MCF 10A (cell line): ENCODE data around the gene LUZP2. TPM values are rescaled to one million over a fixed set of nuclear protein-coding genes. Genes with fewer than 3 reads are reported as not detected.

ENCODE experiments used
- BruUV-seq: library from RNA; stranded (reverse); fragments of 400-500 nt; replicated peaks from 2 replicates; lab custom pipeline; 2021; lab: Mats Ljungman, UMichigan
- CTCF ChIA-PET: fragments of 300-600 bp; sonication (Branson Sonifier 250); formaldehyde crosslinking; extraction: SDS; loops from one replicate; lab custom pipeline; 2021; ENCODE audit warnings: antibody characterized with exemption, inconsistent platforms; lab: Yijun Ruan, JAX
- POLR2A ChIA-PET: fragments of 300-600, 350-650 bp; sonication (Branson Sonifier 250); formaldehyde crosslinking; extraction: SDS; loops from one replicate; lab custom pipeline; 2020; ENCODE audit warnings: antibody characterized with exemption, inconsistent platforms; lab: Yijun Ruan, JAX
- DNase-seq: peaks from one replicate; pipeline ENCODE4 v3.0.0-alpha.2; 2018; ENCODE audit not compliant: unreplicated experiment
- H3K27ac Mint-ChIP-seq: one replicate; pipeline ENCODE4 v1.8.0; 2022; ENCODE audit warnings: mild to moderate bottlenecking, low read depth, mixed read lengths; ENCODE audit not compliant: unreplicated experiment
- H3K27me3 Mint-ChIP-seq: one replicate; pipeline ENCODE4 v1.8.0; 2022; ENCODE audit warnings: mixed read lengths; ENCODE audit not compliant: insufficient read depth, unreplicated experiment
- H3K36me3 Mint-ChIP-seq: one replicate; pipeline ENCODE4 v1.8.0; 2022; ENCODE audit warnings: mild to moderate bottlenecking, moderate library complexity, mixed read lengths; ENCODE audit not compliant: insufficient read depth, unreplicated experiment
- H3K4me1 Mint-ChIP-seq: one replicate; pipeline ENCODE4 v1.8.0; 2022; ENCODE audit warnings: mixed read lengths; ENCODE audit not compliant: insufficient read depth, unreplicated experiment
- H3K4me3 Mint-ChIP-seq: one replicate; pipeline ENCODE4 v1.8.0; 2022; ENCODE audit warnings: mild to moderate bottlenecking, moderate library complexity, mixed read lengths; ENCODE audit not compliant: unreplicated experiment
- H3K9me3 Mint-ChIP-seq: one replicate; pipeline ENCODE4 v1.8.0; 2022; ENCODE audit warnings: mixed read lengths; ENCODE audit not compliant: unreplicated experiment
- intact Hi-C: fragments of 100-400 bp; cut with micrococcal nuclease; formaldehyde crosslinking; loops from 2 replicates; pipeline ENCODE4 v1.14.1; 2022
- total RNA-seq: library from RNA; stranded (reverse); gene quantifications from 2 replicates; pipeline ENCODE4 v1.2.3, GENCODE V29; 2022
- TF ChIP-seq, protein P1 (sequence below): fragments of 200-600 bp; IDR thresholded peaks from one replicate; pipeline ENCODE4 v1.8.0; 2022; ENCODE audit warnings: antibody characterized with exemption, mild to moderate bottlenecking; ENCODE audit not compliant: unreplicated experiment

Gene LUZP2
- total RNA-seq, 1 experiment from 2014 or later = not detected

DNA sequence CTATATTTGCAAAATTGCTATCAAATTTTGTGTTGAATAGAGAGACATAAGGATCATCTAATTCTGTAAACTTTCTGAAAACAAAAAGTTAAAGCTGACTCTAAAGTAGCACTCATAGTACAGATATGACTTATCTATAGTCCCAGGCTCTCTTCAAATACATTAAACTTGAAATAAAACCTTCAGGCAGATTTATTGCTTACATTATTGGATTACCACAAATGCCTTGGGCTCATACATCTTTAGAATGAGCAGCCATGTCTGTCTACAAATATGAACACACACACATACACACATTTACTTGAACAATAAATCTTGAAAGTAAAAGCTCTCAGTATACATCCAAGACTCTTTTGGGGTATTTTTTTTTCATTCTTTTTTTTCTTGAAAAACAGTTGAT is 207.9 kb downstream of the LUZP2 start:
- H3K36me3 Mint-ChIP-seq = no peaks in the 10 kb centered on the region
- TF ChIP-seq, protein P1, sequence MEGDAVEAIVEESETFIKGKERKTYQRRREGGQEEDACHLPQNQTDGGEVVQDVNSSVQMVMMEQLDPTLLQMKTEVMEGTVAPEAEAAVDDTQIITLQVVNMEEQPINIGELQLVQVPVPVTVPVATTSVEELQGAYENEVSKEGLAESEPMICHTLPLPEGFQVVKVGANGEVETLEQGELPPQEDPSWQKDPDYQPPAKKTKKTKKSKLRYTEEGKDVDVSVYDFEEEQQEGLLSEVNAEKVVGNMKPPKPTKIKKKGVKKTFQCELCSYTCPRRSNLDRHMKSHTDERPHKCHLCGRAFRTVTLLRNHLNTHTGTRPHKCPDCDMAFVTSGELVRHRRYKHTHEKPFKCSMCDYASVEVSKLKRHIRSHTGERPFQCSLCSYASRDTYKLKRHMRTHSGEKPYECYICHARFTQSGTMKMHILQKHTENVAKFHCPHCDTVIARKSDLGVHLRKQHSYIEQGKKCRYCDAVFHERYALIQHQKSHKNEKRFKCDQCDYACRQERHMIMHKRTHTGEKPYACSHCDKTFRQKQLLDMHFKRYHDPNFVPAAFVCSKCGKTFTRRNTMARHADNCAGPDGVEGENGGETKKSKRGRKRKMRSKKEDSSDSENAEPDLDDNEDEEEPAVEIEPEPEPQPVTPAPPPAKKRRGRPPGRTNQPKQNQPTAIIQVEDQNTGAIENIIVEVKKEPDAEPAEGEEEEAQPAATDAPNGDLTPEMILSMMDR = no peak
- H3K27me3 Mint-ChIP-seq = peaks cover 33% of the 10 kb centered on the region
- H3K27ac Mint-ChIP-seq = no peak overlapping the region
- no TSS peak for BruUV-seq
- no peak for DNase-seq
- intact Hi-C loops = no loop called here
- ChIA-PET POLR2A (no interaction called here), CTCF (no interaction called here)
- H3K4me1 Mint-ChIP-seq = no peaks in the 10 kb centered on the region
- peaks cover 14% of the 10 kb centered on the region for H3K9me3 Mint-ChIP-seq
- H3K4me3 Mint-ChIP-seq = no peak overlapping the region

DNA sequence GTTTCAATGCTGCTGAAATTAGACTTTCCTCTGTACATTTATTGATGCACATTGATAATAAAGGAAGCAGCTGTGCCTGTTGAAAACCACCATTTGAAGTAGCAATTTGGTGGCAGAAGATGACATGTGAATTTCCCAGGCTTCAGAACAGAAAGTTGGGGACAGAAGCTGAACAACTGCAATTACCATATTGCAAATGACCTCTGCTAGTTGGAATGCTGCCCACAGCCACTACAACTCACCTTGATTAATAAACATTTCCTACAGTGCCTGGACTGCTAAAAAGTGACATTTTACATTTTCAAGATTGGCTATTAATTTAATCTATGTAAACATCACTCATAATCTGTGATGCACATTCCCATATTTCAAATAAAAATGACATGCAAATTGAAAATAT is 208.6 kb downstream of the LUZP2 start:
- H3K4me1 Mint-ChIP-seq = no peaks in the 10 kb centered on the region
- H3K9me3 Mint-ChIP-seq = peaks cover 15% of the 10 kb centered on the region
- H3K27me3 Mint-ChIP-seq = peaks cover 33% of the 10 kb centered on the region
- ChIA-PET CTCF (no interaction called here), POLR2A (interaction anchor here (0.5 to 1.1 kb wide), 2 partner anchors 15 to 20 kb away, joined by 3 to 4 read pairs; no protein-coding TSS in a partner anchor)
- DNase-seq = no peak
- no peak overlapping the region for H3K27ac Mint-ChIP-seq
- no peaks in the 10 kb centered on the region for H3K36me3 Mint-ChIP-seq
- intact Hi-C loops = no loop called here
- TF ChIP-seq, protein P1 = no peak
- no peak overlapping the region for H3K4me3 Mint-ChIP-seq
- BruUV-seq = no TSS peak

DNA sequence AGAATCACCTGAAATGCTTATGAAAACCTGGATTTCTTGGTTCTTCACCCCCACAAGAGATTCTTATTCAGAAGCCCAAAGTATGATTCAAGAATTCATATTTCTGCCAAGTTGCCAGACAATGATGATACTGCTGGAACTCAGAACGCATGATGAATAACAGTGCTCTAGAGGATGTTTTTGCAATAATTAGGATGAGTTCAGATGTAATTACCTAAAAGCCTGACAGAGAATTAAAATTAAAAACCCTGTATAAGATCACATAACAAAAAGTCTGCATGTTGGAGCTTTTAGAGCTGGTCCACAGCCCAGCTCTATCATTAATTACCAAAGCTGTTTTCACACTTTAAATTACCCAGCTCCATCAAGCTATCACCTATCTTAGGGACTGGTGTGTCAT is 211.8 kb downstream of the LUZP2 start:
- peaks cover 21% of the 10 kb centered on the region for H3K27me3 Mint-ChIP-seq
- ChIA-PET POLR2A (no interaction called here), CTCF (no interaction called here)
- H3K4me1 Mint-ChIP-seq = no peaks in the 10 kb centered on the region
- no TSS peak for BruUV-seq
- TF ChIP-seq, protein P1 = no peak
- H3K9me3 Mint-ChIP-seq = peaks cover 14% of the 10 kb centered on the region
- H3K4me3 Mint-ChIP-seq = no peak overlapping the region
- no peak for DNase-seq
- H3K36me3 Mint-ChIP-seq = no peaks in the 10 kb centered on the region
- no peak overlapping the region for H3K27ac Mint-ChIP-seq
- intact Hi-C loops = no loop called here

DNA sequence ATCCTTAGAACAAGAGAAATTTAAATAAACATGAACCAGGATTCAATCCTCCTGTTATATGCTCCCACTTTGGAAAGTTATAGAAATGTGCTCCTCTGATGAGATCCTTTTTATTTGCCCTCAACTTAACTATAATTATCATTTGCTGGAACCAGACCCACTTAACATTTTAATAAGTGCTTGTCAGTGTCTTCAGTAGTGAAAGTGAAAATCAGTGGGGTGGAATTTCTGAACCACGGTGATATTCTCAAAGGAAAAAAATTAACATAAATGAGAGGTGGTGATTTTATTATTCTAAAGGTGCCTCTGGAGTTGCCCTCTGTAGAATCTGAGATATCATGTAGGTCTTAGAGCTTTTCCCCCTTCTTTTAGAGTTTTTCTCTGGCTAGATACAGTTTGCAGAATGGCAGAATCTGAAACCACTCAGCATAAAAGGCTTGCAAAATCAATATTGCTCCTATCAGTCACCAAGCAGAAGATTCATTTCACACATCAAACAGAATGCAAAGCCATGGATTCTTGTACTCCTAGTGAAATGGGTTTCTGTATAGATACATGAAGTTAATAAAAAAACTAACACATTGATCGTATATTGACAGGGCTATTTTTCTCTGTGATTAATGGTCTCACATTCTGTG is 213.2 kb downstream of the LUZP2 start:
- H3K4me3 Mint-ChIP-seq = no peak overlapping the region
- H3K36me3 Mint-ChIP-seq = no peaks in the 10 kb centered on the region
- DNase-seq = no peak
- no TSS peak for BruUV-seq
- intact Hi-C loops = no loop called here
- ChIA-PET POLR2A (interaction anchor here (0.6 to 1.0 kb wide), 2 partner anchors 24 to 27 kb away, joined by 3 read pairs; no protein-coding TSS in a partner anchor), CTCF (no interaction called here)
- peaks cover 15% of the 10 kb centered on the region for H3K9me3 Mint-ChIP-seq
- no peak overlapping the region for H3K27ac Mint-ChIP-seq
- TF ChIP-seq, protein P1 = no peak
- no peaks in the 10 kb centered on the region for H3K4me1 Mint-ChIP-seq
- peaks cover 21% of the 10 kb centered on the region for H3K27me3 Mint-ChIP-seq
